ENCODE results near the gene SH2D3A.
"Not testable (repeated sequence)": the region's sequence is repeated elsewhere in the genome, so short reads cannot be mapped to it uniquely, and the experiment has no call there.

SH2D3A gene

DNA sequence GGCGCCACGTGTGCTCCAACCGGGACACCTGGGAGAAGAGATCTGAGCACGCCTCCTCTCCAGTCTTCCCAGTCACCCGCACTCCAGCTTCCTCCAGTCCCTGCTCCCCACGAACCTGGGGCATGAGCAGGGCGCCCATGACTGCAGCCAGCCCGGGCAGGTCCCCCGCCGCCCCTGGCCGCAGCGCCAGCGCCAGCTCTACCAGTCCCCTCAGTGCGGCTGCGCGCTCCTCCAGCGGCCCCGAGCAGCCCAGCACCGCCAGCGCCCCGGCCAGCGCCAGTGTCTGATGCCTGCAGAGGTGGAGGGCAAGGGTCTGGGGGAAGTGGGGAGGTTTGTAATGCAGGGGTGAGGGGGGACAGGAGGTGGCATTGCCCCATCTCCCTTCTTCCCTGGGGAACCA is 13.1 kb downstream of the SH2D3A start:
- H3K27me3 ChIP-seq (replicated peaks; ENCODE audit: control insufficient read depth, insufficient read depth, low read length) = no peaks in the 10 kb centered on the region
- peaks cover 29% of the 10 kb centered on the region for H3K36me3 ChIP-seq (ENCODE audit: control insufficient read depth, insufficient read depth, low read length, severe bottlenecking)
- H3K4me3 ChIP-seq (ENCODE audit: low read length) = no peak overlapping the region
- H3K4me1 ChIP-seq (ENCODE audit: control insufficient read depth, insufficient read depth, low read length) = peaks cover 15% of the 10 kb centered on the region
- no peaks in the 10 kb centered on the region for H3K9me3 ChIP-seq (ENCODE audit: control insufficient read depth, low read length)
- no peak overlapping the region for H3K9ac ChIP-seq (ENCODE audit: low read length)
- no peak for DNase-seq (ENCODE audit: low read depth)

- H3K36me3 ChIP-seq (ENCODE audit: control insufficient read depth, insufficient read depth, low read length, severe bottlenecking) = peaks cover 31% of the 10 kb centered on the region
- H3K27me3 ChIP-seq (replicated peaks; ENCODE audit: control insufficient read depth, insufficient read depth, low read length) = no peaks in the 10 kb centered on the region
These were observed 13.8 kb downstream of the SH2D3A start for GRCh38 chr19:6753178-6754031.

GRCh38 chr19:6752256-6753177 is 14.7 kb downstream of the SH2D3A start:
- no peak for DNase-seq (ENCODE audit: low read depth)
- Histone ChIP-seq H3K4me3 (ENCODE audit: low read length) (peak overlapping the region; percentile 72), H3K36me3 (ENCODE audit: control insufficient read depth, insufficient read depth, low read length, severe bottlenecking) (peaks cover 39% of the 10 kb centered on the region), H3K9me3 (ENCODE audit: control insufficient read depth, low read length) (no peaks in the 10 kb centered on the region), H3K9ac (ENCODE audit: low read length) (peak overlapping the region; percentile 63), H3K27me3 (replicated peaks; ENCODE audit: control insufficient read depth, insufficient read depth, low read length) (no peaks in the 10 kb centered on the region), H3K4me1 (ENCODE audit: control insufficient read depth, insufficient read depth, low read length) (peaks cover 31% of the 10 kb centered on the region)

More at GRCh38 chr19:6753178-6754031, 13.8 kb downstream of the SH2D3A start:
- Histone ChIP-seq H3K9me3 (ENCODE audit: control insufficient read depth, low read length) (no peaks in the 10 kb centered on the region), H3K4me3 (ENCODE audit: low read length) (peak overlapping the region; percentile 72), H3K4me1 (ENCODE audit: control insufficient read depth, insufficient read depth, low read length) (peaks cover 22% of the 10 kb centered on the region), H3K9ac (ENCODE audit: low read length) (peak overlapping the region; percentile 63)
- DNase-seq (ENCODE audit: low read depth) = peak; percentile 57

GRCh38 chr19:6751189-6751588 is 16.0 kb downstream of the SH2D3A start:
- H3K9ac ChIP-seq (ENCODE audit: low read length) = no peak overlapping the region
- no peaks in the 10 kb centered on the region for H3K9me3 ChIP-seq (ENCODE audit: control insufficient read depth, low read length)
- no peaks in the 10 kb centered on the region for H3K27me3 ChIP-seq (replicated peaks; ENCODE audit: control insufficient read depth, insufficient read depth, low read length)
- no peak overlapping the region for H3K4me3 ChIP-seq (ENCODE audit: low read length)
- H3K36me3 ChIP-seq (ENCODE audit: control insufficient read depth, insufficient read depth, low read length, severe bottlenecking) = peaks cover 52% of the 10 kb centered on the region
- H3K4me1 ChIP-seq (ENCODE audit: control insufficient read depth, insufficient read depth, low read length) = peaks cover 32% of the 10 kb centered on the region
- no peak for DNase-seq (ENCODE audit: low read depth)

DNA sequence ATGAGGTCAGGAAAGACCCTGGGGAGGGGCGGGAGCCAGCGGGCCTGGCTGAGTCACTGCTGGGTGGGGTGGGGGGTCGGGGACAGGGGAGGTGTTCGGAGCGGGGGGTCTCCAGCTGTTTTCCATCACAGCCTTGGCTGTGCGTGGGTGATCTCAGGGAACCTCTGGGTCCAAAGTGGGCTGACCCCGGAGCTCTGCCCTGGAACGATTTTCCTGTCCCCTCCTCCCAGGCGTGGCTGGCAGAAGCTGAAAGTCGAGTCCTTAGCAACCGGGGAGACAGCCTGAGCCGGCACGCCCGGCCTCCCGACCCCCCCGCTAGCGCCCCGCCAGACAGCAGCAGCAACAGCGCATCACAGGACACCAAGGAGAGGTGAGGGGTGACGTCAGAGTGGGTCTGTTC is 17.2 kb downstream of the SH2D3A start:
- no peak for DNase-seq (ENCODE audit: low read depth)
- H3K36me3 ChIP-seq (ENCODE audit: control insufficient read depth, insufficient read depth, low read length, severe bottlenecking) = peaks cover 61% of the 10 kb centered on the region
- H3K4me1 ChIP-seq (ENCODE audit: control insufficient read depth, insufficient read depth, low read length) = peaks cover 41% of the 10 kb centered on the region
- H3K9me3 ChIP-seq (ENCODE audit: control insufficient read depth, low read length) = no peaks in the 10 kb centered on the region
- H3K27me3 ChIP-seq (replicated peaks; ENCODE audit: control insufficient read depth, insufficient read depth, low read length) = no peaks in the 10 kb centered on the region
- no peak overlapping the region for H3K4me3 ChIP-seq (ENCODE audit: low read length)
- no peak overlapping the region for H3K9ac ChIP-seq (ENCODE audit: low read length)

DNA sequence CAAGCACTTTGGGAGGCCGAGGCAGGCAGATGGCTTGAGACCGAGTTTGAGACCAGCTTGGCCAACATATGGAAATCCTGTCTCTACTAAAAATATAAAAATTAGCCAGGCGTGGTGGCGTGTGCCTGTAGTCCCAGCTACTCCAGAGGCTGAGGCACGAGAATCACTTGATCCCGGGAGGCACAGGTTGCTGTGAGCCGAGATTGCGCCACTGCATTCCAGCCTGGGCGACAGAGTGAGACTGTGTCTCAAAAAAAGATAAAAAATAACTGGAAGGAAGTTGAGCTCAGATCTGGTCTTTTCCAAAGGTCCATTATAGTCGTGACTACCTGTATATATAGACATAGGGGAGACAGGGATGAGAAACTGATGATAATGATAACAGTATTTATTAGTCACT is 18.7 kb downstream of the SH2D3A start:
- not testable (repeated sequence) for DNase-seq (ENCODE audit: low read depth); H3K27me3 ChIP-seq (replicated peaks; ENCODE audit: control insufficient read depth, insufficient read depth, low read length); H3K9me3 ChIP-seq (ENCODE audit: control insufficient read depth, low read length)
- Histone ChIP-seq H3K36me3 (ENCODE audit: control insufficient read depth, insufficient read depth, low read length, severe bottlenecking) (peaks cover 65% of the 10 kb centered on the region), H3K4me3 (ENCODE audit: low read length) (peak overlapping the region; percentile 47), H3K4me1 (ENCODE audit: control insufficient read depth, insufficient read depth, low read length) (peaks cover 54% of the 10 kb centered on the region), H3K9ac (ENCODE audit: low read length) (peak overlapping the region; percentile 30)

GRCh38 chr19:6745965-6746364 is 21.3 kb downstream of the SH2D3A start:
- Histone ChIP-seq H3K9me3 (ENCODE audit: control insufficient read depth, low read length) (no peaks in the 10 kb centered on the region), H3K9ac (ENCODE audit: low read length) (peak overlapping the region; percentile 54), H3K4me3 (ENCODE audit: low read length) (no peak overlapping the region), H3K36me3 (ENCODE audit: control insufficient read depth, insufficient read depth, low read length, severe bottlenecking) (peaks cover 59% of the 10 kb centered on the region), H3K4me1 (ENCODE audit: control insufficient read depth, insufficient read depth, low read length) (peaks cover 71% of the 10 kb centered on the region), H3K27me3 (replicated peaks; ENCODE audit: control insufficient read depth, insufficient read depth, low read length) (no peaks in the 10 kb centered on the region)
- DNase-seq (ENCODE audit: low read depth) = no peak

DNA sequence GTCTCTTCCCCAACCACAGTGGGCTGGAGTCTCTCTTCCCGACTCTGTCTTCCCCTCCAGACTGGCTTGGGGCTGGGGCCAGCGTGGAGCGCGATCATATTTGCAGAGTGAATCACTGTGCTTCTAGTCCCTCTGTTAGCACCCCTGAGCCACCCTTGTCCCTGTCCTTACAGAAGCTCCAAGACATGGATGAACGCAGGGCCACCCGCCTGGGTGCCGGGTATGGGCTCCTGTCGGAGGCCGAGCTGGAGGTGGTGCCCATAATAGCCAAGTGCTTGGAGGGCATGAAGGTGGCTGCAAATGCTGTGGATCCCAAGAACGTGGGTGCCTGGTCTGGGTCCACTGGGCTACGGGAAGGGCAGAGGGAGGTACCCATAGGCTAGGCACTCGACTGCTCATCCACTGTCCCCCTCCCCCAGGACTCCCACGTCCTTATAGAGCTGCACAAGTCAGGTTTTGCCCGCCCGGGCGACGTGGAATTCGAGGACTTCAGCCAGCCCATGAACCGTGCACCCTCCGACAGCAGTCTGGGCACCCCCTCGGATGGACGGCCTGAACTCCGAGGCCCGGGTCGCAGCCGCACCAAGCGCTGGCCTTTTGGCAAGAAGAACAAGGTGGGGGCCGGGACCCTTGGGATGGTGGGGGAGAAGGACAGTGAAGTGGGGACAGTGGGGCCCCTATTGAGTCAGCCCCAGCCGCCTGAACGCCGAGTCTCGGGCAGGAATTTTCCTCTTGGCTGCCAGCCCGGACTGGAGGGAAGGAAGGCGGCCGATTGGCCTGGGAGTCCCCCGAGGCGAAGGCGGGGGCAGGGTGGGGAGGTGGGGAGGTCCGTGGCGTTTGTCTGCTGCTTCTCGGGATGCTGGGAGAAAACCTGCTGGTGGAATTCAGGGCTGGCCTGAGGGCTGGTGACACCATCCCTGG is 22.6 kb downstream of the SH2D3A start:
- H3K4me1 ChIP-seq (ENCODE audit: control insufficient read depth, insufficient read depth, low read length) = peaks cover 69% of the 10 kb centered on the region
- DNase-seq (ENCODE audit: low read depth) = peak; percentile 97
- peaks cover 49% of the 10 kb centered on the region for H3K36me3 ChIP-seq (ENCODE audit: control insufficient read depth, insufficient read depth, low read length, severe bottlenecking)
- H3K4me3 ChIP-seq (ENCODE audit: low read length) = peak overlapping the region; percentile 66
- H3K27me3 ChIP-seq (replicated peaks; ENCODE audit: control insufficient read depth, insufficient read depth, low read length) = no peaks in the 10 kb centered on the region
- peak overlapping the region; percentile 85 for H3K9ac ChIP-seq (ENCODE audit: low read length)
- no peaks in the 10 kb centered on the region for H3K9me3 ChIP-seq (ENCODE audit: control insufficient read depth, low read length)

GRCh38 chr19:6743714-6744380 is 23.4 kb downstream of the SH2D3A start:
- H3K4me1 ChIP-seq (ENCODE audit: control insufficient read depth, insufficient read depth, low read length) = peaks cover 65% of the 10 kb centered on the region
- DNase-seq (ENCODE audit: low read depth) = no peak
- no peaks in the 10 kb centered on the region for H3K27me3 ChIP-seq (replicated peaks; ENCODE audit: control insufficient read depth, insufficient read depth, low read length)
- H3K36me3 ChIP-seq (ENCODE audit: control insufficient read depth, insufficient read depth, low read length, severe bottlenecking) = peaks cover 42% of the 10 kb centered on the region
- no peaks in the 10 kb centered on the region for H3K9me3 ChIP-seq (ENCODE audit: control insufficient read depth, low read length)
- H3K4me3 ChIP-seq (ENCODE audit: low read length) = peak overlapping the region; percentile 58
- peak overlapping the region; percentile 85 for H3K9ac ChIP-seq (ENCODE audit: low read length)

DNA sequence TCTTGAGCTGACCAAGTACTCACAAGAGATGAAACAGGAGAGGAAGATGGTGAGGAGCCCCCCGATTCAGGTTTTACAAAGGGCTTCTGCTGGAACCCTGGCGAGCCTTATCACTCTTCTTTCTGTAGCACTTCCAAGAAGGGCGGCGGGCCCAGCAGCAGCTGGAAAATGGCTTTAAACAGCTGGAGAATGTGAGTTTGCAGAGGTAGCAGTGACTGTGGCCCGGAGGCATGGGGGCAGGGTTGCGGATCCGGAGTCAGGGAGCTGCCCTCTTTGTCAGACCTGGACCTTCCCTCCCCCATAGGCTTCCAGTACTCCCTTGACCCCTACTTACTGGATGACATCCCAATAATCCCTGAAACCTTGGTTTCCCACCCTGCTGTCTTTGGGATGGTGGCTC is 24.2 kb downstream of the SH2D3A start:
- Histone ChIP-seq H3K4me1 (ENCODE audit: control insufficient read depth, insufficient read depth, low read length) (peaks cover 65% of the 10 kb centered on the region), H3K4me3 (ENCODE audit: low read length) (peak overlapping the region; percentile 87), H3K9me3 (ENCODE audit: control insufficient read depth, low read length) (no peaks in the 10 kb centered on the region), H3K27me3 (replicated peaks; ENCODE audit: control insufficient read depth, insufficient read depth, low read length) (no peaks in the 10 kb centered on the region), H3K36me3 (ENCODE audit: control insufficient read depth, insufficient read depth, low read length, severe bottlenecking) (peaks cover 39% of the 10 kb centered on the region), H3K9ac (ENCODE audit: low read length) (peak overlapping the region; percentile 95)
- no peak for DNase-seq (ENCODE audit: low read depth)

Data from adipocyte (in vitro differentiated cells).